HG03520 (cell line): ENCODE data around the gene MRO.
"Not testable (repeated sequence)": the region's sequence is repeated elsewhere in the genome, so short reads cannot be mapped to it uniquely, and the experiment has no call there.

Source experiments
- ATAC-seq: cut with Tn5 transposase; IDR thresholded peaks from one replicate; pipeline ENCODE4 v1.9.1; 2021; ENCODE audit warnings: mild to moderate bottlenecking, moderate library complexity; ENCODE audit not compliant: unreplicated experiment

Gene MRO

GRCh38 chr18:50793641-50794565 is 25.9 kb downstream of the MRO start:
- ATAC-seq, result no peak

DNA sequence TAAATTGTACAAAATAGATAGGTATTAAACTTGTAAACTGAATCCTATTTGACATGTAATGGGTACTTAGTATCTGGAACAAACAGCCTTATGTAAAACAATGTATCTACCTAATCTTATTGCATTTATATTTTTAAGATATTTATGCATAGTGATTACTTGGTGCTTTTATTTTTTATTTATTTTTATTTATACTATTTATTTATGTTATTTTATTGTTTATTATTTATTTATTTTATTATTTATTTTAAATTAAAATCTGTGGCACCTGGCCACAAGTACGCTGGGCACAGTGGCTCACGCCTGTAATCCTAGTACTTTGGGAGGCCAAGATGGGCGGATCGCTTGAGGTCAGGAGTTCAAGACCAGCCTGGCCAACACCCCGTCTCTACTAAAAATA is 26.9 kb downstream of the MRO start:
- no peak for ATAC-seq

DNA sequence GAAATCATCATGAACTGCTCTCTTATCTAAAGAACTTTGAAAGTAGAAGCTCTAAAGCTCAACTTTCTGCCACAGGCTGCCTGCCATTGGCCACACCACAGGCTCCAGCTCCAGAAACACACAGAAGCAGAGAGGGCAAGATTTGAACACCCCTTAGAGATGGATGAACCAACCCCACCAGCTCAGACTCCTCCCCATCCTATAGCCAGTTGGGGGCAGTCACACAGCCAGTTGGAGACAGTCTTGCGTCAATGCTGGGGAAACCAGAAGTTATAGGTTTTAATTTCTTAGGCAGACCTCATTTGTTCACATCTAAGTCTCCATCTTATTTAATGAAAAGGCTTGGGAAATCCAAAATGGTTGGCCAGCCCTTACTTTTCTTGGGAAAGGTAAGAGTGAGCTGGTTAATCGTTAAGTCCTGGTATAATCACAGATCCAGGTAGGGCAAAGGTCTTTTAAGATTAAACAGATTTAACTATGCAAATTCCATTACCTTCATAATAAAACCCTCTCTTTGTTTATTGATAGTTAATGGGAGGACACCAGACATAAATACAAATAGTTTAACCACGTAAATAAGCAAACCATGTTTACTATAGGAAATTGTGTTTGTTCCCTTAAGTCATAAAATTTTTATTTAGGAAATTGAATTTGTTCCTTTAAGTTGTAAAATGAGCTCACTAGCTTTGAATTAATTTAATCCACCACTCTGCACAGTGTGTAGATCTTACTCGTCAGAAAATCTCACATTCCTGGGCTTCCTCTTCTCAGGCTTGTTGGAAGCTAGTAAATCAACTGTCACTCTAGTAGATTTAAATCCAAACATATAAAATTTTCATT is 28.0 kb downstream of the MRO start:
- no peak for ATAC-seq

DNA sequence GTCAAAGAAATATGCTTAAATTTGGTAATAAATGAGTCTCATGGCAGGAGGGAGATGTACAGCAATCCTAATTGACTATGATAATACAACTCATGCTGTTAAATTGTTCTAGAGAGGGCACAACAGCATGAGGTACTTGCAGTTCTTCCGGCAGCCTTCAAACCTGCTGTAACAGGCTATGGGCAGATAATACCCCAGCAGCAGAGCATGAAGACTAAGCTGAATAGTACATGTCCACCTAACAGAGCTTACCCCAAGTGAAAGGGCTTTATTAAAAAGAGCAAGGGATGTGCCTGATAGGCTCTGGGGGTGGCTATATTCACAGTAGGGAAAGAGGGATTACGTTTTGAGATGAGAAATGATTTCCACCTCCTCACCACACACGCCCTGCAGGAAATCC is 28.9 kb downstream of the MRO start:
- no peak for ATAC-seq

- no peak for ATAC-seq
Measured at GRCh38 chr18:50790241-50790640, 29.6 kb downstream of the MRO start.

DNA sequence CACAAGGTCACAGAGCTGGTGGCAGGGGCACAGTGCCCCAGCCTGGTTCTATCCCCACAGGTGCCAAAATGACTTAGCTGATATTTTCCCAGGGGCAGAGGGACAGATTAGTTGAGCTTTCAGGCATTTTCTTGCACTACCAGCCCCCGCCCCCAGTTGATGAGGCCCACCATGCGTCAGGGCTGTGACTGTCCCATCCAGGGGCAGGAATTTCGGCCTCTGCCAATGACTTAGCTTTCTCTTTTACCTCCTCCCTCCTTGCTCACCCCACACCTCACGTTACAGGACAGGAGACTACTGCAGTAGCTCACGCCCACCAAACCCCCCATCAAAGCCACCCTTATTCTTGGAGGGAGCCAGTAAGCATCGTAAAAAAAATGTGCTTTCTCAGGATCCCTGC is 31.5 kb downstream of the MRO start:
- no peak for ATAC-seq

DNA sequence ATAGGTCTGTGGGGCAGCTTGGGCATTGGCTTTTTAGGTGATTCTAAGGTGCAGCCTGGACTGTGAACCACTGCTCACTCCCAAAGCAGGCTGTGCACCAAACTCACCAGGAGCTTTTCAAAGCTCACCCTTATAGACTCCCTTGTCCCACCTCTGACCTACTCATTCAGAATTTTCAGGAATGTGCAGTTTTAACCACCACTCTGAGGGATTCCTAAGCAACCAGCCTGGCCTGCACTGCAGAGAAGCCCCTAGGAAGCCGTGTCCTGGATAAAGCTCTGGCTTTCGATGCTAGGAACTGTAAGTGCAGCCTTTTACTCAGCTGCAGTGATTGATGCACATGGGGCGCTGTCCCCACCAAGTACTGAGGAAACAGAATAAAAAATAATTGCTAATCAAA is 33.0 kb downstream of the MRO start:
- ATAC-seq, result no peak

DNA sequence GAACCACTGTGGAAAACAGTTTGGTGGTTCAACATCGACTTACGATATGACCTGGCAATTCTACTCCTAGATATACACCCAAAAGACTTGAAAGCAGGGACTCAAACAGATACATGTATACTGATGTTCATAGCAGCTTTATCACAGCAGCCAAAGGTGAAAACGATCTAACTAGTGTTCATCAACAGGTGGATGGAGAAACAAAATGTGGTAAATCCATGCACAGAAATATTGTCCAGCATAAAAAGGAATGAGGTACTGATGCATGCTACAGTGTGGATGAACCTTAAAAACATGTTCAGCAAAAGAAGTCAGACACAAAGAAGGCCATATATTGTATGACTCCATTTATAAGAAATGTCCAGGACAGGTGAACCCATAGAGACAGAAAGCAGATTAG is 36.3 kb downstream of the MRO start:
- no peak for ATAC-seq

DNA sequence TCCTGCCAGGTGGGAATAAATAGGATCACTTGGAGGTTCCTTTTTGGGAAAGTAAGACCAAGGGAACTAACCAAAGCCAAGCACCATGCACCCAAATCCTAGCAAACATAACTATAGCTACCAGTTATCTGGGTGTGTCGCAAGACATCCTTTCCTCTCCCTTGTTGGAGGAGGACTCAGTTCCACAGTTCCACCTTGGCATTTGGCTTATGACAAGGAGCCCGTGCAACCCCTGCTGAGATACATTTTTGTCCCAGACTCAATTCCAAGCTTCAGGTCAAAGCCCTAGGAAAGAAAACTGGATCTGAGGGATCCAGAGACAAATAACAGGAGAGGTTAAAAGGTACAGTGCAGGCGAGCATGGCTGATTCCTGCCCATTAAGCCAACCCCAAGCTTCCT is 40.8 kb downstream of the MRO start:
- ATAC-seq, result not testable (repeated sequence)

GRCh38 chr18:50776383-50776782 is 43.4 kb downstream of the MRO start:
- ATAC-seq, result no peak

GRCh38 chr18:50775726-50776125 is 44.1 kb downstream of the MRO start:
- ATAC-seq, result no peak

DNA sequence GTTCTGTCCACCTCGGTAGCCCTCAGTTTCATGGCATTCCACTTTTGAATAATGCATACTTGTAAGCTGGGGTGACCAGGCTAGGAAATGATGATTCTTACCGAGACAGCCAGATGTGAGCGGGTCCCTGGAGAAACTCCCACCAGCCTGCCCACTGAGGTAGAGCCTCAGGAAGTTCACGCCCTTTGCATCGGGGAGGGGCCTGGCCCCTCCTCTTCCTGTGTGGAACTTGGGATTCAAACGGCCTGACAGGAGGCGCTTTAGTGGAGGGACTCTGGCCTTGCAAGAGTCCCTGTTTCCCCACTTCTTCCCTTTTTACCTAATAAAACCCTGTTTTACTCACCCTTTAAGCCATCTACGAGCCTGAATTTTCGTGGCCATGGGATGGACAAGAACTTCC is 44.6 kb downstream of the MRO start:
- no peak for ATAC-seq

GRCh38 chr18:50769463-50769862 is 50.4 kb downstream of the MRO start:
- no peak for ATAC-seq

GRCh38 chr18:50757358-50757757 is 62.5 kb downstream of the MRO start:
- ATAC-seq, result no peak

DNA sequence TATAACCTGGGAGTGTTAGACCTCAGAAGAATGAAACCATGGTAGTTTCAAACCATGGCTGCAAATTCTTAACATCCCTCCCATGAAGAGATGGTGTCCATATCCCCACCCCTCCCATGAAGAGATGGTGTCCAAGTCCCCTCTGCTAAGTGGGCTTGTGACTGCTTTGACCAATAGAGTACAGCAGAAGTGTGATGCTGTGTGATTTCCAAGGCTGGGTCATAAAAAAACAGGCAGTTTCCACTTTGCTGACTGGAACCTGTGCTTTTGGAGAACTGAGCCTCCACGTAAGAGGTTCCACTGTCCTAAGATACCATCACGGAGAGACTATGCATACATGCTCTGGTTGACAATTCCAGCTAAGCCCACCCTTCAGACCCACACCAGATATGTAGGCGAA is 65.5 kb downstream of the MRO start:
- ATAC-seq, result no peak

DNA sequence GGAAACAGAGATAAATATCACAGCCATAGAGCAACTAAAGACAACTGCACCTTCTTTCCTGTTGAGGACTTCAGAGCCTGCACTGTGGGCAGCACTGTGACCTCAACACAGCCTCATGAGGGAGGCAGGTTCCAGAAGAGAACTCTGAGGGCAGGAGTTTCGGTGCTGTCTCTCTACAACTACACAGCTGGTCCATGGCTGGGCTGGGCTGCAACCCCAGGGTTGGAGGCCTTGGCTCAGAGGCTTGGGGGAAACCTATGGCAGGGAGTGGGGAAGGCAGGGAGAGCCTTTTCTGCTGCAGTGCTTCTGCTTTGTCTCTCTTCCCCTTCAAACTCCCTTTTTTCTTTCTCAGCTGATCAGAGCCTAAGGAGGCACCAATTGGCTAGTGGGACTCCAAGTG is 66.5 kb downstream of the MRO start:
- ATAC-seq, result no peak

DNA sequence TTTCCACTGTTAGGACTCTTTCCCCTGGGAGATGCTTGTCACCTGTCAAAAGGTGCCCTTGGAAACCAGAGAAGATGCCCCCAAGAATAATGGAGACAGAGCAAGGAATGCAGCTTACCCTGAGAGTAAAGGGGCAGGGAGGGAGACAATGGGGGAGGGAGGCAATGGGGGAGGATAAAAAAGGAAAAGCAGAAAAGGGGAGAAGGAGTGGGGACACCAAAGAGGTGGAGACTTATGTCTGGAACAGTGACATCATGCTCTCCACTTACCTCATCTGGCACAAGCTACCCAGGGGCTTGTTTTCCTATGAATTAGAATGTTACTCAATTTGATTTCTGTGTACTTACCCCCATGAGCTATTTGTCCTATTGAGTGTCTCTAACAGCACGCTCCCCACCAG is 67.9 kb downstream of the MRO start:
- ATAC-seq, result no peak

DNA sequence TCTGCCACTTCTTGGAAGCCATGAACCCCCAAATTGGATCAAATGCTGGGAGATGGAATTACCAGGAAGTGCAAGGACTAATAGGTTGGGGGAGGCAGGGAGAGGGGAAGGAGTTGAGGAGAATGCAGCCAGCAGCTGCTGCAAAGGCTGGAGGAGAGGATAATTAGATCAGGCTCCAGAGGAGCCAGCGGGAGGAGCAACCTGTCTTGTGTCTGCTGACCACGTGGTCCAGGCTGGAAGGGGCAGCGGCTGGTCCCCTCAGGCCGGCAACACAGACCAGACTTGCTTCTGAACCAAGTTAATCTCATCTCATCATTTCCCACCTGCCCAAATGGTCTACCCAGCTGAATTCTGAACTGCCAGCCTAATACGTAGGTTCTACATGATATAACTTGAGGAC is 68.3 kb downstream of the MRO start:
- ATAC-seq, result no peak

- no peak for ATAC-seq
Measured at GRCh38 chr18:50750546-50750945, 69.3 kb downstream of the MRO start.

DNA sequence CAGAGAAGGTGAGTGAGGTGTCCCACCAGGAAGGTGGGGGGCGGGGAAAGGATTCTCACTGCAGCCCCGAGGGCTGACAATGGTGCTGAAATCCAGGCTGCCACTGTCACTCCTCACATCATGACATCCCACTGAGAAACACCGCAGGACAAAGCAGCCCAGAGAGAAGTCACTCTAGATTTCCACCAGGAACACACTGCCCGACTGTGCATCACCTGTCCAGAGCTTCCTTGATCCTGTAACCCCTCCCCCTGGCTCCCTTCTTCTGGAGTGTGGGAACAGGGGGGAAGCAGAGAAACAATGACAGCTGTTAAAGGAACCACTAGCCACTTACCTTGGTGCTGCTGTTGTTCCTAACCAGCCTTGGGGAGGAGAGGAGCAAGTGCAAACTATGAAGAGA is 69.9 kb downstream of the MRO start:
- no peak for ATAC-seq

- no peak for ATAC-seq
Measured at GRCh38 chr18:50749421-50749820, 70.4 kb downstream of the MRO start.
